NCI-H446 (cell line): ENCODE results near the gene SPI1.
"Not testable (repeated sequence)": the region's sequence is repeated elsewhere in the genome, so short reads cannot be mapped to it uniquely, and the experiment has no call there.

Experiments used
- DNase-seq, 2 experiments: peaks; one replicate each; lab custom pipeline; 2025; lab: John Stamatoyannopoulos, UW

SPI1 gene

GRCh38 chr11:47324520-47324919 is 53.8 kb downstream of the SPI1 start:
- no peak for DNase-seq

GRCh38 chr11:47318166-47318565 is 60.2 kb downstream of the SPI1 start:
- no peak for DNase-seq

- no peak for DNase-seq
Observed at GRCh38 chr11:47317064-47317828, 61.1 kb downstream of the SPI1 start.

- not testable (repeated sequence) for DNase-seq
Observed at GRCh38 chr11:47316501-47316900, 61.8 kb downstream of the SPI1 start.

- no peak for DNase-seq
Observed at GRCh38 chr11:47314992-47315391, 63.4 kb downstream of the SPI1 start.

- DNase-seq: no peak
Observed at GRCh38 chr11:47308050-47308823, 70.1 kb downstream of the SPI1 start.

GRCh38 chr11:47306484-47306844 is 71.9 kb downstream of the SPI1 start:
- no peak for DNase-seq

- no peak for DNase-seq
Observed at GRCh38 chr11:47305734-47306483, 72.4 kb downstream of the SPI1 start.
